Measurements from ENCODE around the gene KCNQ5.
"Not testable (repeated sequence)": the region's sequence is repeated elsewhere in the genome, so short reads cannot be mapped to it uniquely, and the experiment has no call there.

KCNQ5 gene

DNA sequence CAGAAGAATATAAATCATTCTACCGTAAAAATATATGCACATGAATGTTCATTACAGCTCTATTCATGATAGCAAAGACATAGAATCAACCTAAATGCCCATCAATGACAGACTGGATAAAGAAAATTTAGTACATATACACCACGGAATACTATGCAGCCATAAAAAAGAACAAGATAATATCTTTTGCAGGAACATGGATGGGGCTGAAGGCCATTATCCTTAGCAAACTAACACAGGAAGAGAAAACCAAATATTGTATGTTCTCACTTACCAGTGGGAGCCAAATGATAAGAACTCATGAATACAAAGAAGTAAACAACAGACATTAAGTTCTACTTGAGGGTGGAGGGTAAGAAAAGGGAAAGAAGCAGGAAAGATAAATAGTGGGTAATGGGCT, 595.0 kb downstream of the KCNQ5 start:
- DNase-seq: no peak

DNA sequence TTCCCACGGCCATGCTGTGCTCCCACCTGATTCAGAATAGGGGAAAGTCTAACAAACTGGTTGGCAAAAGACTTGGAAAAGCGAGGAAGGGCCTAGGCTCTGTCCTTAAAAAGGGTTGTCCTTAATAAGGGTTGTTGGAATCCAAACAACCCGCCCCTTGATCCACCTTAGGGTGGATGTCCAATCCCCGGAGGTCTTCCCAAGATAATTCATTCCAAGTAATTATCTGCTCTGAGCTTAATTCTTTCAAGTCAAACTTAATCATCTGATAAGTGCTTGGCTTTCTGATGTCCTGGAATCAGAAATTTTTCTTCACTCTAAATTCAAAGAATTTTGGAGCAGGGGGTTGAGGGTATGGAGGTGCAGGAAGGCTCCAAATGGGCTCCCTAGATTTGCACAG, 603.5 kb downstream of the KCNQ5 start, which contains the start of gene KHDC1L:
Gene KHDC1L, minus strand, starts transcription at position 101 of the 400 bp plus-strand sequence. Its CDS starts 88 bp downstream, at position 13.
- DNase-seq: no peak

DNA sequence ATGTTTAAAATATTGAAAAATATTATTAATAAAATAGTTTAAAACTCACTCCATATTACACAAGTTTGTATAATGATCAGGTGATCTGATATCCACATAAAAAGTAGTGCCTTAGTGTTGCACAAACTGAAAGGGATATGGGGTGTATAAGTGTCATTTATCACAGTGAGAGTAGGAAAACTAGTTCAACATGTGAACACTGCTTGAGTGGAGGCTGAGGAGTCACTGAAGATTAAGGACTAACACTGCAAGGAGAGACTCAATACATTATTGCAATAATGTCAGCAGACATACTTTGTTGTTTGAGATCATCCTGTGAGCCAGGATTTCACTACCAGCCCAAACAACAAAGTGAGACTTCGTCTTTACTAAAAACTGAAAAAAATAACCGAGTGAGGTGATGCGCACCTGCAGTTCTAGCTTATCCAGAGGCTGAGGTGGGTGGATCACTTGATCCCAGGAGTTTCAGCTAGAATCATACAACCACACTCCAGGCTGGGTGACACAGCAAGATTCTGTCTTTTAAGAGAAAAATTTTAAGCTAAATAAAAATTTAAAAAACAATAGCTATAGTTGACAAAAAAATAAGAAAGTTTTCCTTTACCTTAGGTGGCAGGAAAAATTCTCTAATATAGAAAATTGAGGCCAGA, 605.9 kb downstream of the KCNQ5 start:
- no peak for DNase-seq

DNA sequence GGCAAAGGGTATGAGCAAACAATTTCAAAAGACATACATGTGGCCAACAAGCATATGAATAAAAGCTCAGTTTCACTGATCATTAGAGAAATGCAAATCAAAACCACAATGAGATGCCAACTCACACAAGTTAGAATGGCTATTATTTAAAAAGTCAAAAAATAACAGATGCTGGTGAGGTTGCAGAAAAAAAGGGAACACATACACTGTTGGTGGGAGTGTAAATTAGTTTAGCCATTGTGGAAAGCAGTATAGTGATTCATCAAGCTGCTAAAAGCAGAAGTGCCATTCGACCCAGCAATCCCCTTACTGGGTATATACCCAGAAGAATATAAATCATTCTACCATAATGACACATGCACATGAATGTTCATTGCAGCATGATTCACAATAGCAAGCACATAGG, 610.1 kb downstream of the KCNQ5 start:
- no peak for DNase-seq

DNA sequence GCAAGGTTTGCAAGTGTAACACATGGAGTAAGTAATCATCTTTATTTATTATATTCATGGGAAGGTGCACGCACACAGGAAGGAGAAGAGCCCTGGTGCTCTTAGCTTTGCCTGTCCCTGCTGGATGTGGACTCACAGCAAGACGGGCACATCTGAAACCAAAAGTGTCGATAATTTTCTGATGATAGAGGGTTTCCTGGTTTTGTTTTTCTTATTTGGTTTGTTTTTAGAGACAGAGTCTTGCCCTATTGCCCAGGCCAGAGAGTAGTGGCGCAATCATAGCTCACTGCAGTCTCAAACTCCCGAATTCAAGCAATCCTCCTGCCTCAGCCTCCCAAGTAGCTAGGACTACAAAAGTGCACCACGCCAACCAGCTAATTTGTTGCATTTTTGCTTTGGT, 611.2 kb downstream of the KCNQ5 start:
- DNase-seq: no peak

- not testable (repeated sequence) for DNase-seq
These were observed 612.1 kb downstream of the KCNQ5 start for GRCh38 chr6:73233971-73234370.

GRCh38 chr6:73234733-73235132, 612.9 kb downstream of the KCNQ5 start:
- DNase-seq: no peak

- no peak for DNase-seq
These were observed 614.4 kb downstream of the KCNQ5 start for GRCh38 chr6:73236144-73236750.

- no peak for DNase-seq
These were observed 618.9 kb downstream of the KCNQ5 start for GRCh38 chr6:73240730-73241129.

- DNase-seq: no peak
These were observed 620.1 kb downstream of the KCNQ5 start for GRCh38 chr6:73242001-73242400.

Data from CD4-positive, alpha-beta T cell treated with Interleukin-1 beta for 1 hour (primary cell).